HepG2 (cell line): ENCODE measurements around the gene DDAH2. TPM values are rescaled to one million over a fixed set of nuclear protein-coding genes. Genes with fewer than 3 reads are reported as not detected.
A peak's percentile ranks its signal among the peaks of the same experiment; 100 is the strongest.

Experiments
- ATAC-seq: fragments of 200-7000 bp; cut with Tn5 transposase; 3 replicates; pipeline ENCODE4 v1.9.1; 2020; ENCODE audit warnings: mild to moderate bottlenecking, moderate library complexity
- BruUV-seq: library from RNA; stranded (reverse); fragments of 400-500 nt; replicated peaks from 2 replicates; lab custom pipeline; 2021; lab: Mats Ljungman, UMichigan
- CTCF ChIA-PET: fragments of 300-600 bp; formaldehyde crosslinking; extraction: SDS; loops from one replicate; lab custom pipeline; 2021; ENCODE audit warnings: low total read pairs, inconsistent platforms, low intra/inter-chr PET ratio; lab: Yijun Ruan, JAX
- POLR2A ChIA-PET: fragments of 350-600 bp; sonication (Branson Sonifier 250); formaldehyde crosslinking; loops from one replicate; lab custom pipeline; 2020; ENCODE audit warnings: antibody characterized with exemption, inconsistent platforms; lab: Yijun Ruan, JAX
- DNase-seq: peaks from one replicate; pipeline ENCODE4 v3.0.0-alpha.2; 2015; ENCODE audit warnings: low spot score
- FAIRE-seq: peaks from 3 replicates; lab custom pipeline; 2011; peaks lifted over from hg19 to GRCh38; lab: Jason Lieb, UNC
- H2AFZ ChIP-seq: one replicate; pipeline ENCODE4 v1.6.1; 2011; ENCODE audit warnings: low read length, inconsistent platforms
- H3K27ac ChIP-seq: fragments of 300-600 bp; 3 replicates; pipeline ENCODE4 v1.8.0; 2011; ENCODE audit warnings: mixed run types, mild to moderate bottlenecking, mixed read lengths, low read length, inconsistent platforms; ENCODE audit not compliant: insufficient read depth; ENCODE audit errors: extremely low read length
- H3K27me3 ChIP-seq, 2 experiments: fragments of 200-600 bp in 1 of 2; 2 replicates in 1 of 2; 3 replicates in 1 of 2; pipeline versions ENCODE4 v1.6.0 to v1.8.0; 2011; ENCODE audit warnings: low read length in 2 of 2, mild to moderate bottlenecking in 2 of 2, moderate library complexity in 2 of 2, inconsistent platforms in 1 of 2; ENCODE audit not compliant: insufficient read depth in 2 of 2, control insufficient read depth in 1 of 2
- H3K36me3 ChIP-seq, 2 experiments: fragments of 200-600 bp in 1 of 2; replicated peaks in 1 of 2; 2 replicates in 1 of 2; 3 replicates in 1 of 2; pipeline versions ENCODE4 v1.5.1 to v1.8.0; 2011; ENCODE audit warnings: low read length in 2 of 2, inconsistent platforms in 1 of 2; ENCODE audit not compliant: insufficient read depth in 2 of 2, control insufficient read depth in 1 of 2
- H3K4me1 ChIP-seq: 2 replicates; pipeline ENCODE4 v1.5.1; 2012; ENCODE audit warnings: low read length, inconsistent platforms; ENCODE audit not compliant: insufficient read depth
- H3K4me2 ChIP-seq: 2 replicates; pipeline ENCODE4 v1.6.0; 2011; ENCODE audit warnings: low read depth, low read length, inconsistent platforms
- H3K4me3 ChIP-seq, 3 experiments: fragments of 200-600 bp in 1 of 3; sonication (generic), shearing (Covaris generic) in 1 of 3; replicated peaks in 1 of 3; 2 replicates each; pipeline ENCODE4 v1.5.1; 2011 to 2016; ENCODE audit warnings: low read length in 3 of 3, inconsistent platforms in 2 of 3, low read depth in 2 of 3, mild to moderate bottlenecking in 2 of 3, control low read depth in 1 of 3, mixed read lengths in 1 of 3; ENCODE audit not compliant: insufficient read depth in 1 of 3
- H3K79me2 ChIP-seq: one replicate; pipeline ENCODE4 v1.6.1; 2011; ENCODE audit warnings: low read length, inconsistent platforms; ENCODE audit not compliant: insufficient read depth
- H3K9ac ChIP-seq: 2 replicates; pipeline ENCODE4 v1.6.0; 2011; ENCODE audit warnings: mild to moderate bottlenecking, low read depth, low read length, inconsistent platforms; ENCODE audit not compliant: insufficient read depth
- H3K9me3 ChIP-seq: 2 replicates; pipeline ENCODE4 v1.5.1; 2012; ENCODE audit warnings: mild to moderate bottlenecking, low read length
- H4K20me1 ChIP-seq: 2 replicates; pipeline ENCODE4 v1.6.0; 2011; ENCODE audit warnings: inconsistent platforms, mild to moderate bottlenecking, low read length, moderate library complexity; ENCODE audit not compliant: insufficient read depth
- AKAP8 ChIP-seq: sonication (generic); formaldehyde crosslinking; IDR thresholded peaks from 2 replicates; pipeline ENCODE4 v1.5.1; 2020; ENCODE audit warnings: mild to moderate bottlenecking, missing genetic modification reagents
- CEBPZ ChIP-seq: IDR thresholded peaks from 2 replicates; pipeline ENCODE4 v1.6.1; 2012; ENCODE audit warnings: low read length, improper control_type of control experiment
- PLSCR1 ChIP-seq: sonication (generic); formaldehyde crosslinking; IDR thresholded peaks from 2 replicates; pipeline ENCODE4 v1.5.0; 2020; ENCODE audit warnings: missing genetic modification reagents, mild to moderate bottlenecking, borderline replicate concordance
- PRMT3 ChIP-seq: sonication (generic); formaldehyde crosslinking; IDR thresholded peaks from 2 replicates; pipeline ENCODE4 v1.8.1; 2022; ENCODE audit warnings: low read depth, mild to moderate bottlenecking, moderate library complexity, missing genetic modification reagents, borderline replicate concordance
- RFX3 ChIP-seq: IDR thresholded peaks from 2 replicates; pipeline ENCODE4 v1.6.1; 2016; ENCODE audit warnings: missing biosample characterization, missing genetic modification reagents
- TCF7 ChIP-seq: sonication (generic); IDR thresholded peaks from 2 replicates; pipeline ENCODE4 v1.6.1; 2016; ENCODE audit warnings: antibody characterized with exemption, low read depth
- TERF1 ChIP-seq: sonication (generic); formaldehyde crosslinking; IDR thresholded peaks from 2 replicates; pipeline ENCODE4 v1.8.0; 2022; ENCODE audit warnings: mild to moderate bottlenecking, missing genetic modification reagents, moderate library complexity
- ZMYM4 ChIP-seq: sonication (generic); formaldehyde crosslinking; IDR thresholded peaks from 2 replicates; pipeline ENCODE4 v1.8.1; 2023; ENCODE audit warnings: mild to moderate bottlenecking, missing genetic modification reagents
- ZNF441 ChIP-seq: sonication (generic); formaldehyde crosslinking; IDR thresholded peaks from 2 replicates; pipeline ENCODE4 v1.7.0; 2021; ENCODE audit warnings: missing genetic modification reagents, borderline replicate concordance
- ZNF768 ChIP-seq: sonication (generic); formaldehyde crosslinking; IDR thresholded peaks from 2 replicates; pipeline ENCODE4 v1.4.0; 2020; ENCODE audit warnings: missing genetic modification reagents
- WGBS: methylation state at CpG from one replicate; pipeline ENCODE4 v1.1.6; 2017; ENCODE audit warnings: low lambda C conversion rate; 5-methylcytosine and 5-hydroxymethylcytosine counted together
- in situ Hi-C: cut with HindIII; loops from 2 replicates; pipeline ENCODE4 v1.10.0; 2017; ENCODE audit warnings: low pct_unique_long_range_greater_than_20kb; ENCODE audit not compliant: extremely low pct_ligation_motif_present
- intact Hi-C: fragments of 100-400 bp; cut with micrococcal nuclease; formaldehyde crosslinking; loops from one replicate; pipeline ENCODE4 v1.10.0; 2022; ENCODE audit not compliant: unreplicated experiment
- polyA plus RNA-seq, 8 experiments: library from polyadenylated mRNA; depleted of rRNA in 3 of 8; stranded (reverse) in 7 of 8; unstranded in 1 of 8; fragments of >200 nt; fragmentation: Illumina TruSeq in 4 of 8; extraction: Trizol in 4 of 8; gene quantifications; 2 replicates each; pipeline versions ENCODE4 v1.2.1 to v1.2.3, GENCODE V29; 2011 to 2016; ENCODE audit warnings: low read depth in 4 of 8, missing spikeins in 1 of 8, mixed read lengths in 1 of 8; ENCODE audit not compliant: insufficient read depth in 1 of 8
- total RNA-seq, 5 experiments: library from RNA; depleted of rRNA; stranded (reverse); fragments of >200 nt; fragmentation: Illumina TruSeq; extraction: Trizol; gene quantifications; 2 replicates each; pipeline ENCODE4 v1.2.3, GENCODE V29; 2016; ENCODE audit warnings: low read depth in 1 of 5

DDAH2 gene
- total and polyA plus RNA-seq, 2 of the 13 experiments (the other 11 are each of a cell fraction or from before 2014, with no cell fraction given) = 16.4 to 21.1 TPM

- no peak for TF ChIP-seq TERF1
These were observed 48.0 kb upstream of the DDAH2 start, which contains the start of gene VWA7 (continued) for GRCh38 chr6:31776989-31777666.

GRCh38 chr6:31776485-31776988 is 47.4 kb upstream of the DDAH2 start:
- Histone ChIP-seq H3K9ac (peak overlapping the region; percentile 62), H4K20me1 (no peaks in the 10 kb centered on the region), H3K9me3 (no peaks in the 10 kb centered on the region), H2AFZ (no peak overlapping the region), H3K4me3 (peak overlapping the region; percentile 45 to 72 (median 48)), H3K36me3 (peaks cover 19 to 21% of the 10 kb centered on the region in 2 experiments; a peak in 4 of 5 replicates), H3K27ac (peak overlapping the region; percentile 70), H3K79me2 (no peaks in the 10 kb centered on the region), H3K27me3 (no peaks in the 10 kb centered on the region), H3K4me1 (peaks cover 57% of the 10 kb centered on the region), H3K4me2 (peak overlapping the region; percentile 88)
- ChIA-PET CTCF (no interaction called here), POLR2A (interaction anchor here (1.3 to 9.0 kb wide), 12 partner anchors 10 to 119 kb away, joined by 3 to 279 read pairs (median 16); partner anchors contain the start of genes CLIC1, DDAH2, HSPA1A and HSPA1B)
- intact Hi-C loops = loop anchor here (10.0 kb wide), 1 partner anchor 148 kb away; the partner anchor contains the start of gene C2
- in situ Hi-C loops = no loop called here
- FAIRE-seq (no peak), ATAC-seq (peak; percentile 18), DNase-seq (no peak)
- 20% methylated on average over 12 of the region's 14 CpGs for WGBS
- no TSS peak for BruUV-seq
- TF ChIP-seq TCF7 = no peak
- TF ChIP-seq RFX3 (CRISPR knock-in tag) = peak; percentile 60; the same call in 1 of the 2 replicates
- no peak for TF ChIP-seq ZNF441
- peak; percentile 8; the same call in 1 of the 2 replicates for TF ChIP-seq AKAP8 (CRISPR knock-in tag)
- TF ChIP-seq PLSCR1 (CRISPR knock-in tag) = no peak
- TF ChIP-seq CEBPZ = no peak
- peak; percentile 46; the same call in 1 of the 2 replicates for TF ChIP-seq PRMT3 (CRISPR knock-in tag)
- TF ChIP-seq ZNF768 (CRISPR knock-in tag) = peak; percentile 0; the same call in 1 of the 2 replicates
- no peak for TF ChIP-seq ZMYM4 (CRISPR knock-in tag)
